H1 (cell line): ENCODE data around the gene BACE1. TPM values are rescaled to one million over a fixed set of nuclear protein-coding genes. Genes with fewer than 3 reads are reported as not detected.

Source experiments
- CTCF ChIA-PET: fragments of 300-600 bp; sonication (Branson Sonifier 250); formaldehyde crosslinking; loops from one replicate; lab custom pipeline; 2021; ENCODE audit not compliant: partially characterized antibody; lab: Charles Lee
- POLR2A ChIA-PET: fragments of 300-600 bp; sonication (Branson Sonifier 250); formaldehyde crosslinking; loops from one replicate; lab custom pipeline; 2021; ENCODE audit warnings: inconsistent platforms; ENCODE audit not compliant: partially characterized antibody; lab: Charles Lee
- DNase-seq, 2 experiments: peaks; one replicate each; pipeline versions ENCODE4 v3.0.0 to v3.0.0-alpha.2; 2010 to 2022; ENCODE audit warnings: low spot score in 2 of 2, low read depth in 1 of 2, mixed read lengths in 1 of 2
- FAIRE-seq: peaks from 2 replicates; lab custom pipeline; 2011; peaks lifted over from hg19 to GRCh38; lab: Jason Lieb, UNC
- H2AFZ ChIP-seq: 2 replicates; pipeline ENCODE4 v1.8.1; 2012; ENCODE audit warnings: low read length, inconsistent platforms
- H2AK5ac ChIP-seq: 2 replicates; pipeline ENCODE4 v1.6.1; 2013; ENCODE audit warnings: low read depth, low read length
- H2BK120ac ChIP-seq: replicated peaks from 2 replicates; pipeline ENCODE3; 2013; ENCODE audit warnings: low read depth, low read length, inconsistent platforms
- H2BK12ac ChIP-seq: 2 replicates; pipeline ENCODE4 v1.6.1; 2013; ENCODE audit warnings: low read depth, low read length
- H2BK15ac ChIP-seq: 2 replicates; pipeline ENCODE4 v1.6.1; 2013; ENCODE audit warnings: low read length
- H2BK20ac ChIP-seq: 2 replicates; pipeline ENCODE4 v1.6.1; 2013; ENCODE audit warnings: low read length
- H2BK5ac ChIP-seq: 2 replicates; pipeline ENCODE4 v1.6.1; 2013; ENCODE audit warnings: low read depth, low read length
- H3K14ac ChIP-seq: 2 replicates; pipeline ENCODE4 v1.6.1; 2013; ENCODE audit warnings: inconsistent platforms; ENCODE audit not compliant: insufficient read length
- H3K18ac ChIP-seq: 2 replicates; pipeline ENCODE4 v1.6.1; 2013; ENCODE audit warnings: low read length; ENCODE audit errors: extremely low read depth
- H3K23ac ChIP-seq: 2 replicates; pipeline ENCODE4 v1.6.1; 2013; ENCODE audit warnings: inconsistent platforms; ENCODE audit not compliant: insufficient read length
- H3K23me2 ChIP-seq: 2 replicates; pipeline ENCODE4 v1.6.1; 2013; ENCODE audit warnings: low read depth, low read length
- H3K27ac ChIP-seq: 2 replicates; pipeline ENCODE4 v1.6.1; 2011; ENCODE audit warnings: low read depth, low read length, inconsistent platforms
- H3K27me3 ChIP-seq, 4 experiments: replicated peaks in 1 of 4; 1 replicate in 1 of 4; 2 replicates in 3 of 4; pipeline versions ENCODE4 v1.6.1 to v1.8.1; 2011 to 2013; ENCODE audit warnings: low read length in 3 of 4, mild to moderate bottlenecking in 3 of 4, inconsistent platforms in 2 of 4, mixed read lengths in 2 of 4, moderate library complexity in 1 of 4; ENCODE audit not compliant: control insufficient read depth in 3 of 4, insufficient read depth in 3 of 4; ENCODE audit errors: extremely low read depth in 1 of 4
- H3K36me3 ChIP-seq, 4 experiments: 2 replicates each; pipeline versions ENCODE4 v1.6.1 to v1.8.1; 2011 to 2013; ENCODE audit warnings: mild to moderate bottlenecking in 4 of 4, low read length in 3 of 4, moderate library complexity in 2 of 4, control low read depth in 1 of 4, inconsistent platforms in 1 of 4; ENCODE audit not compliant: insufficient read depth in 4 of 4, control insufficient read depth in 2 of 4
- H3K4ac ChIP-seq: replicated peaks from 2 replicates; pipeline ENCODE3; 2013; ENCODE audit warnings: low read length, low read depth, mixed read lengths, inconsistent platforms; ENCODE audit not compliant: insufficient read length
- H3K4me1 ChIP-seq, 4 experiments: replicated peaks in 1 of 4; 1 replicate in 1 of 4; 2 replicates in 3 of 4; pipeline versions ENCODE4 v1.6.1 to v1.8.1; 2011 to 2013; ENCODE audit warnings: low read length in 3 of 4, inconsistent platforms in 2 of 4, mixed read lengths in 1 of 4; ENCODE audit not compliant: insufficient read depth in 4 of 4, control insufficient read depth in 3 of 4
- H3K4me2 ChIP-seq, 2 experiments: 2 replicates each; pipeline versions ENCODE4 v1.6.1 to v1.8.1; 2011 to 2013; ENCODE audit warnings: low read depth in 2 of 2, low read length in 2 of 2, control low read depth in 1 of 2, inconsistent platforms in 1 of 2, mild to moderate bottlenecking in 1 of 2; ENCODE audit not compliant: insufficient read depth in 1 of 2
- H3K4me3 ChIP-seq, 4 experiments: fragments of 200-600, 300-600 bp in 1 of 4; sonication (generic), shearing (Covaris generic), sonication (Bioruptor Twin) in 1 of 4; 2 replicates each; pipeline versions ENCODE4 v1.5.1 to v1.8.1; 2011 to 2016; ENCODE audit warnings: low read length in 4 of 4, low read depth in 3 of 4, control low read depth in 2 of 4, inconsistent platforms in 2 of 4, mild to moderate bottlenecking in 2 of 4, mixed read lengths in 1 of 4, moderate library complexity in 1 of 4; ENCODE audit not compliant: insufficient read depth in 2 of 4; ENCODE audit errors: extremely low read depth in 1 of 4
- H3K56ac ChIP-seq: replicated peaks from 2 replicates; pipeline ENCODE3; 2013; ENCODE audit warnings: low read depth, mild to moderate bottlenecking, mixed read lengths, low read length, inconsistent platforms; ENCODE audit not compliant: insufficient read length
- H3K79me1 ChIP-seq: 2 replicates; pipeline ENCODE4 v1.6.1; 2013; ENCODE audit warnings: low read depth, low read length, control low read depth
- H3K79me2 ChIP-seq, 2 experiments: 2 replicates each; pipeline versions ENCODE4 v1.6.1 to v1.8.1; 2012 to 2013; ENCODE audit warnings: low read length in 2 of 2, mild to moderate bottlenecking in 2 of 2, inconsistent platforms in 1 of 2; ENCODE audit not compliant: insufficient read depth in 2 of 2, control insufficient read depth in 1 of 2
- H3K9ac ChIP-seq, 4 experiments: replicated peaks in 1 of 4; 1 replicate in 1 of 4; 2 replicates in 3 of 4; pipeline versions ENCODE4 v1.6.1 to v1.8.1; 2011 to 2013; ENCODE audit warnings: low read depth in 3 of 4, low read length in 3 of 4, control low read depth in 2 of 4, mild to moderate bottlenecking in 2 of 4, moderate library complexity in 2 of 4, inconsistent platforms in 1 of 4; ENCODE audit errors: extremely low read depth in 1 of 4
- H3K9me3 ChIP-seq, 2 experiments: 2 replicates each; pipeline versions ENCODE4 v1.6.1 to v1.8.1; 2012 to 2013; ENCODE audit warnings: mild to moderate bottlenecking in 2 of 2, moderate library complexity in 2 of 2, control low read depth in 1 of 2, inconsistent platforms in 1 of 2, low read depth in 1 of 2, low read length in 1 of 2, mixed read lengths in 1 of 2; ENCODE audit not compliant: insufficient read depth in 2 of 2
- H4K20me1 ChIP-seq, 2 experiments: replicated peaks in 1 of 2; 2 replicates each; pipeline versions ENCODE3 to v1.8.1; 2011 to 2013; ENCODE audit warnings: inconsistent platforms in 2 of 2, low read length in 2 of 2, mild to moderate bottlenecking in 1 of 2; ENCODE audit not compliant: insufficient read depth in 2 of 2, control insufficient read depth in 1 of 2
- H4K5ac ChIP-seq: 2 replicates; pipeline ENCODE4 v1.6.1; 2013; ENCODE audit warnings: low read length, low read depth, mixed read lengths, inconsistent platforms; ENCODE audit not compliant: insufficient read length
- H4K8ac ChIP-seq: 2 replicates; pipeline ENCODE4 v1.8.0; 2013; ENCODE audit warnings: mild to moderate bottlenecking, moderate library complexity, low read length, inconsistent platforms; ENCODE audit not compliant: insufficient read depth; ENCODE audit errors: extremely low read depth
- H4K91ac ChIP-seq: replicated peaks from 2 replicates; pipeline ENCODE3; 2013; ENCODE audit warnings: low read length, mixed read lengths, inconsistent platforms; ENCODE audit not compliant: insufficient read length
- CBX5 ChIP-seq: fragments of 300-800, 300-1000 bp; sonication (generic); IDR thresholded peaks from 2 replicates; pipeline ENCODE4 v1.7.1; 2016; ENCODE audit warnings: antibody characterized with exemption, low read length, low read depth
- CBX8 ChIP-seq: fragments of 300-800, 300-1000 bp; sonication (generic); IDR thresholded peaks from 2 replicates; pipeline ENCODE4 v1.7.1; 2016; ENCODE audit warnings: low read depth, low read length, borderline replicate concordance
- EGR1 ChIP-seq: IDR thresholded peaks from 2 replicates; pipeline ENCODE4 v1.6.1; 2011; ENCODE audit warnings: low read depth, low read length, borderline replicate concordance
- GTF2F1 ChIP-seq: IDR thresholded peaks from 2 replicates; pipeline ENCODE4 v1.6.1; 2012; ENCODE audit warnings: low read depth, low read length, improper control_type of control experiment, borderline replicate concordance
- HDAC6 ChIP-seq: IDR thresholded peaks from one replicate; pipeline ENCODE4 v1.7.1; 2012; ENCODE audit warnings: low read depth, mild to moderate bottlenecking, inconsistent platforms, low read length, moderate library complexity
- JUN ChIP-seq: IDR thresholded peaks from 2 replicates; pipeline ENCODE4 v1.6.1; 2011; ENCODE audit warnings: low read depth, mild to moderate bottlenecking, improper control_type of control experiment, low read length
- POLR2A ChIP-seq, 2 experiments: IDR thresholded peaks; 1 replicate in 1 of 2; 2 replicates in 1 of 2; pipeline ENCODE4 v1.6.1; 2011; ENCODE audit warnings: low read depth in 2 of 2, low read length in 2 of 2, mild to moderate bottlenecking in 2 of 2; ENCODE audit errors: control extremely low read depth in 1 of 2
- TAF1 ChIP-seq: IDR thresholded peaks from 2 replicates; pipeline ENCODE4 v1.6.1; 2011; ENCODE audit warnings: mild to moderate bottlenecking, low read depth, low read length
- TCF12 ChIP-seq: IDR thresholded peaks from 2 replicates; pipeline ENCODE4 v1.6.1; 2011; ENCODE audit warnings: low read depth, mild to moderate bottlenecking, low read length
- WGBS, 2 experiments: shearing (Covaris generic) in 1 of 2; methylation state at CpG; one replicate each; pipeline versions ENCODE4 v1.1.6 to v1.1.7; 2013 to 2015; ENCODE audit warnings: low lambda C conversion rate in 2 of 2, mixed read lengths in 2 of 2, inconsistent platforms in 1 of 2, low coverage in 1 of 2, missing lambda C conversion rate in 1 of 2; ENCODE audit not compliant: insufficient replicate concordance in 2 of 2, insufficient coverage in 1 of 2, insufficient read length in 1 of 2; ENCODE audit errors: extremely low coverage in 1 of 2, missing lambda C conversion rate in 1 of 2; 5-methylcytosine and 5-hydroxymethylcytosine counted together
- polyA plus RNA-seq, 7 experiments: library from polyadenylated mRNA; depleted of rRNA in 3 of 7; stranded (reverse) in 5 of 7; unstranded in 2 of 7; fragments of >200 nt in 5 of 7; fragments of 200-250 nt in 2 of 7; gene quantifications; 1 replicate in 5 of 7; 2 replicates in 1 of 7; 4 replicates in 1 of 7; pipeline versions ENCODE4 v1.2.1 to v1.2.3, GENCODE V29; 2011 to 2013; ENCODE audit warnings: missing spikeins in 2 of 7, mixed read lengths in 2 of 7
- total RNA-seq: library from RNA; stranded (reverse); fragmentation: NEBNext Ultra II Directional; extraction: Animal tissue kit (Norgen Biotek cat#: 25700); gene quantifications from 2 replicates; pipeline ENCODE4 v1.2.1, GENCODE V29; 2021

BACE1 gene
- total and polyA plus RNA-seq, 2 of the 8 experiments (the other 6 are each of a cell fraction or from before 2014, with no cell fraction given) = 7.7 to 7.9 TPM

DNA sequence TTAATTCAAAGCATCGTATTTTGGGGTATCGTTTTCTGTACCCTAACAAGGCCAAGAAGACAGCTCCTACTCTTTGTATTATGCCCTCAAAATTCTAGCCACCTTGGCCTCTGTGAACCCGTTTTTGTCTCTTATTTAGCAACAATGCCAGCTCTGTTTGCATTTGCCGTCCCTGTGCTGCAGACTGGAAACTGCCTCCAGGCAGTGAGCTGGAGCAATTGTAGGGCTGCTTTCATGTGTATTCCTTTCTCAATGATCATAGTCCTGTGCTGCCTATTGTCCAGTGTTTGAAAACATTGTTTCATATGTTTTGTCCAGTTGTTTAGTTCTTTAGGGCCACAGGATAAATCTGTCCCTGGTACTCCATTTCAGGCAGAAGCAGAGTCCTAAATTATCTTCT, 44.8 kb downstream of the BACE1 start:
- no peak overlapping the region for H2BK12ac ChIP-seq
- ChIA-PET POLR2A (interaction anchor here (0.7 to 1.8 kb wide), 2 partner anchors 9 to 14 kb away, joined by 3 to 5 read pairs; no protein-coding TSS in a partner anchor), CTCF (interaction anchor here (1.0 kb wide), 1 partner anchor 347 kb away, joined by 3 read pairs; no protein-coding TSS in a partner anchor)
- H3K23ac ChIP-seq = no peak overlapping the region
- no peaks in the 10 kb centered on the region for H3K79me1 ChIP-seq
- no peak overlapping the region for H2BK120ac ChIP-seq
- no peaks in the 10 kb centered on the region for H3K9me3 ChIP-seq
- no peaks in the 10 kb centered on the region; the same call in 1 of the 2 replicates for H3K23me2 ChIP-seq
- DNase-seq (no peak), FAIRE-seq (no peak)
- no peaks in the 10 kb centered on the region for H3K27me3 ChIP-seq
- H3K4ac ChIP-seq = no peak overlapping the region
- H3K56ac ChIP-seq = no peak overlapping the region
- H4K91ac ChIP-seq = no peak overlapping the region
- H3K9ac ChIP-seq = no peak overlapping the region
- 90% methylated on average over 4 of the region's 4 CpGs; no CpG with 5 or more reads in 1 of the 2 experiments for WGBS, 2 experiments
- H4K20me1 ChIP-seq = no peaks in the 10 kb centered on the region
- H4K8ac ChIP-seq = no peak overlapping the region
- H3K14ac ChIP-seq = no peak overlapping the region
- no peak overlapping the region for H4K5ac ChIP-seq
- H2BK15ac ChIP-seq = no peak overlapping the region
- H3K4me2 ChIP-seq = no peak overlapping the region
- no peak overlapping the region for H3K27ac ChIP-seq
- H2AFZ ChIP-seq = no peak overlapping the region
- no peaks in the 10 kb centered on the region for H3K79me2 ChIP-seq
- no peaks in the 10 kb centered on the region for H3K4me1 ChIP-seq
- no peak overlapping the region for H3K4me3 ChIP-seq
- no peak overlapping the region for H2BK5ac ChIP-seq
- H2AK5ac ChIP-seq = no peak overlapping the region
- H2BK20ac ChIP-seq = no peak overlapping the region
- no peak overlapping the region for H3K18ac ChIP-seq
- no peaks in the 10 kb centered on the region; a peak in 1 of 8 replicates for H3K36me3 ChIP-seq
- no peak for TF ChIP-seq GTF2F1
- TF ChIP-seq EGR1 = no peak
- TF ChIP-seq POLR2A (IDR thresholded peaks at IDR 0.05; ENCODE audit: control extremely low read depth in 1 of 2, low read depth in 2 of 2, low read length in 2 of 2) = no peak
- no peak for TF ChIP-seq JUN
- TF ChIP-seq CBX8 = no peak
- TF ChIP-seq HDAC6 = no peak
- TF ChIP-seq CBX5 = no peak
- TF ChIP-seq TAF1 = no peak
- TF ChIP-seq TCF12 = no peak
